IMR-90 (cell line): ENCODE data around the gene VSIG10L2. TPM values are rescaled to one million over a fixed set of nuclear protein-coding genes. Genes with fewer than 3 reads are reported as not detected.

ENCODE experiments used
- ATAC-seq: fragments of 200-7000 bp; cut with Tn5 transposase; 2 replicates; pipeline ENCODE4 v1.9.1; 2020; ENCODE audit warnings: low read depth, mild to moderate bottlenecking, moderate library complexity
- BruUV-seq: library from RNA; stranded (reverse); fragments of 400-500 nt; replicated peaks from 2 replicates; lab custom pipeline; 2021; lab: Mats Ljungman, UMichigan
- CTCF ChIA-PET: fragments of 300-600 bp; formaldehyde crosslinking; extraction: SDS; loops from one replicate; lab custom pipeline; 2021; ENCODE audit warnings: antibody characterized with exemption; lab: Yijun Ruan, JAX
- POLR2A ChIA-PET: fragments of 300-600 bp; sonication (Branson Sonifier 250); formaldehyde crosslinking; loops from one replicate; lab custom pipeline; 2022; ENCODE audit warnings: antibody characterized with exemption; ENCODE audit not compliant: unreplicated experiment; lab: Charles Lee
- DNase-seq: peaks from one replicate; pipeline ENCODE4 v3.0.0; 2013
- H2AFZ ChIP-seq: replicated peaks from 2 replicates; pipeline ENCODE3; 2013; ENCODE audit warnings: low read length, mild to moderate bottlenecking; ENCODE audit not compliant: poor library complexity
- H2AK5ac ChIP-seq: 2 replicates; pipeline ENCODE4 v1.6.1; 2013; ENCODE audit warnings: low read depth, low read length, inconsistent platforms
- H2AK9ac ChIP-seq: replicated peaks from 2 replicates; pipeline ENCODE3; 2013; ENCODE audit warnings: mild to moderate bottlenecking, low read depth, low read length, moderate library complexity; ENCODE audit not compliant: poor library complexity
- H2BK120ac ChIP-seq: 2 replicates; pipeline ENCODE4 v1.6.1; 2013; ENCODE audit warnings: low read depth, low read length, inconsistent platforms
- H2BK15ac ChIP-seq: 3 replicates; pipeline ENCODE4 v1.6.1; 2013; ENCODE audit warnings: low read depth, low read length, inconsistent platforms
- H2BK20ac ChIP-seq: 2 replicates; pipeline ENCODE4 v1.6.1; 2013; ENCODE audit warnings: low read depth, mild to moderate bottlenecking, inconsistent platforms, low read length, moderate library complexity
- H2BK5ac ChIP-seq: 2 replicates; pipeline ENCODE4 v1.6.1; 2013; ENCODE audit warnings: mild to moderate bottlenecking, low read depth, low read length, inconsistent platforms; ENCODE audit not compliant: poor library complexity, severe bottlenecking
- H3K14ac ChIP-seq: replicated peaks from 2 replicates; pipeline ENCODE4 v1.6.1; 2013; ENCODE audit warnings: low read depth, low read length, inconsistent platforms
- H3K18ac ChIP-seq: 2 replicates; pipeline ENCODE4 v1.6.1; 2013; ENCODE audit warnings: low read depth, low read length, control low read depth
- H3K23ac ChIP-seq: 2 replicates; pipeline ENCODE4 v1.6.1; 2013; ENCODE audit warnings: low read depth, low read length, inconsistent platforms
- H3K27ac ChIP-seq: 2 replicates; pipeline ENCODE4 v1.5.1; 2013; ENCODE audit warnings: mild to moderate bottlenecking, control low read depth, low read length; ENCODE audit not compliant: insufficient read depth
- H3K27me3 ChIP-seq: 2 replicates; pipeline ENCODE4 v1.6.1; 2013; ENCODE audit warnings: low read length; ENCODE audit not compliant: control insufficient read depth, insufficient read depth
- H3K36me3 ChIP-seq: 2 replicates; pipeline ENCODE4 v1.6.1; 2013; ENCODE audit warnings: low read length, mixed read lengths; ENCODE audit not compliant: control insufficient read depth, insufficient read depth
- H3K4ac ChIP-seq: 2 replicates; pipeline ENCODE4 v1.6.1; 2013; ENCODE audit warnings: low read depth, low read length, inconsistent platforms
- H3K4me1 ChIP-seq: 2 replicates; pipeline ENCODE4 v1.6.1; 2013; ENCODE audit warnings: low read length, mixed read lengths; ENCODE audit not compliant: control insufficient read depth, insufficient read depth
- H3K4me2 ChIP-seq: 2 replicates; pipeline ENCODE4 v1.6.1; 2013; ENCODE audit warnings: low read depth, mild to moderate bottlenecking, control low read depth, low read length, moderate library complexity
- H3K4me3 ChIP-seq: 2 replicates; pipeline ENCODE4 v1.5.1; 2013; ENCODE audit warnings: low read depth, mild to moderate bottlenecking, control low read depth, low read length, moderate library complexity; ENCODE audit not compliant: insufficient read depth
- H3K56ac ChIP-seq: 2 replicates; pipeline ENCODE4 v1.6.1; 2013; ENCODE audit warnings: low read length, inconsistent platforms; ENCODE audit not compliant: insufficient read depth; ENCODE audit errors: extremely low read depth
- H3K79me1 ChIP-seq, 2 experiments: 2 replicates each; pipeline ENCODE4 v1.6.1; 2013; ENCODE audit warnings: low read length in 2 of 2, inconsistent platforms in 1 of 2, low read depth in 1 of 2
- H3K9ac ChIP-seq: 2 replicates; pipeline ENCODE4 v1.6.1; 2013; ENCODE audit warnings: low read depth, low read length, control low read depth
- H3K9me1 ChIP-seq: 2 replicates; pipeline ENCODE4 v1.6.1; 2013; ENCODE audit warnings: low read length, inconsistent platforms; ENCODE audit not compliant: insufficient read depth
- H3K9me3 ChIP-seq: 2 replicates; pipeline ENCODE4 v1.6.1; 2013; ENCODE audit warnings: low read length; ENCODE audit not compliant: control insufficient read depth, insufficient read depth
- H4K20me1 ChIP-seq: 2 replicates; pipeline ENCODE4 v1.6.1; 2013; ENCODE audit warnings: low read length, inconsistent platforms; ENCODE audit not compliant: insufficient read depth
- H4K5ac ChIP-seq: 2 replicates; pipeline ENCODE4 v1.6.1; 2013; ENCODE audit warnings: mild to moderate bottlenecking, low read depth, low read length, control low read depth
- H4K8ac ChIP-seq, 2 experiments: 2 replicates each; pipeline ENCODE4 v1.6.1; 2013; ENCODE audit warnings: low read depth in 2 of 2, low read length in 2 of 2, control low read depth in 1 of 2, inconsistent platforms in 1 of 2
- H4K91ac ChIP-seq: 2 replicates; pipeline ENCODE4 v1.6.1; 2013; ENCODE audit warnings: low read depth, low read length, inconsistent platforms; ENCODE audit not compliant: insufficient read depth
- ELK1 ChIP-seq: fragments of 150-350 bp; IDR thresholded peaks from 2 replicates; pipeline ENCODE4 v1.6.1; 2016; ENCODE audit warnings: low read depth, mild to moderate bottlenecking, low read length, moderate library complexity, borderline replicate concordance
- FOS ChIP-seq: fragments of 150-350 bp; IDR thresholded peaks from 2 replicates; pipeline ENCODE4 v1.6.1; 2016; ENCODE audit warnings: low read depth, low read length
- MAFK ChIP-seq: IDR thresholded peaks from 2 replicates; pipeline ENCODE4 v1.6.1; 2012; ENCODE audit warnings: low read depth, low read length, improper control_type of control experiment
- MAZ ChIP-seq: IDR thresholded peaks from 2 replicates; pipeline ENCODE4 v1.6.1; 2012; ENCODE audit warnings: low read depth, mild to moderate bottlenecking, low read length, improper control_type of control experiment, moderate library complexity, borderline replicate concordance
- MXI1 ChIP-seq: IDR thresholded peaks from 2 replicates; pipeline ENCODE4 v1.6.1; 2012; ENCODE audit warnings: low read depth, mild to moderate bottlenecking, low read length, moderate library complexity, borderline replicate concordance
- POLR2A ChIP-seq: IDR thresholded peaks from 2 replicates; pipeline ENCODE4 v1.6.1; 2012; ENCODE audit warnings: mild to moderate bottlenecking, low read depth, low read length
- RAD21 ChIP-seq: IDR thresholded peaks from 2 replicates; pipeline ENCODE4 v1.6.1; 2012; ENCODE audit warnings: low read length, improper control_type of control experiment
- RCOR1 ChIP-seq: IDR thresholded peaks from 2 replicates; pipeline ENCODE4 v1.6.1; 2012; ENCODE audit warnings: mild to moderate bottlenecking, low read length, improper control_type of control experiment; ENCODE audit not compliant: insufficient replicate concordance
- USF2 ChIP-seq: fragments of 150-350 bp; IDR thresholded peaks from 2 replicates; pipeline ENCODE4 v1.6.1; 2017; ENCODE audit warnings: mild to moderate bottlenecking, antibody characterized with exemption, low read length, low read depth
- WGBS, 2 experiments: methylation state at CpG; one replicate each; pipeline versions ENCODE4 v1.1.5 to v1.1.7; 2013; ENCODE audit warnings: missing lambda C conversion rate in 2 of 2; ENCODE audit not compliant: insufficient read length in 1 of 2; ENCODE audit errors: extremely low coverage in 2 of 2; 5-methylcytosine and 5-hydroxymethylcytosine counted together
- dilution Hi-C: fragments of 300-500 bp; cut with HindIII; formaldehyde crosslinking; loops from one replicate; pipeline ENCODE4 v1.14.3; 2018; ENCODE audit warnings: low sequenced_read_pairs; ENCODE audit not compliant: unreplicated experiment
- in situ Hi-C: fragments of 300-500 bp; cut with MboI; formaldehyde crosslinking; loops from 3 replicates; pipeline ENCODE4 v1.14.3; 2019; ENCODE audit warnings: low sequenced_read_pairs, inconsistent platforms, mixed read lengths
- intact Hi-C: fragments of 100-400 bp; cut with micrococcal nuclease; formaldehyde crosslinking; loops from 2 replicates; pipeline ENCODE4 v1.10.0; 2022
- polyA plus RNA-seq, 3 experiments: library from polyadenylated mRNA; depleted of rRNA; stranded (reverse); fragments of >200 nt; gene quantifications; 2 replicates each; pipeline ENCODE4 v1.2.3, GENCODE V29; 2012; ENCODE audit warnings: low replicate concordance in 1 of 3
- total RNA-seq: library from RNA; depleted of rRNA; stranded (reverse); fragments of >200 nt; gene quantifications from 2 replicates; pipeline ENCODE4 v1.2.3, GENCODE V29; 2012

Gene VSIG10L2
- total and polyA plus RNA-seq, 2 of the 4 experiments (the other 2 are of a cell fraction): under 0.01 TPM; not detected in 1

- intact Hi-C loops: no loop called here
- Histone ChIP-seq H3K9ac (no peak overlapping the region), H2AFZ (no peak overlapping the region), H2BK5ac (no peak overlapping the region), H3K79me1 (no peaks in the 10 kb centered on the region), H3K18ac (no peak overlapping the region), H4K5ac (no peak overlapping the region), H4K8ac (no peak overlapping the region), H3K27ac (no peak overlapping the region), H3K23ac (no peak overlapping the region), H2AK5ac (no peak overlapping the region), H3K4ac (no peak overlapping the region), H4K20me1 (no peaks in the 10 kb centered on the region), H3K4me1 (no peaks in the 10 kb centered on the region), H3K36me3 (no peaks in the 10 kb centered on the region), H2BK120ac (no peak overlapping the region), H2BK15ac (no peak overlapping the region), H3K4me2 (no peak overlapping the region), H2BK20ac (no peak overlapping the region), H3K4me3 (no peak overlapping the region), H3K9me1 (no peaks in the 10 kb centered on the region), H4K91ac (no peak overlapping the region), H3K14ac (no peak overlapping the region), H3K9me3 (no peaks in the 10 kb centered on the region), H3K56ac (no peak overlapping the region), H2AK9ac (no peak overlapping the region), H3K27me3 (peaks cover 39% of the 10 kb centered on the region)
- TF ChIP-seq MAZ (no peak), MXI1 (no peak), ELK1 (no peak), USF2 (no peak), POLR2A (no peak), FOS (no peak), RAD21 (no peak), RCOR1 (no peak), MAFK (no peak)
- no peak for DNase-seq
- no peak for ATAC-seq
- no TSS peak for BruUV-seq
- CTCF ChIA-PET: interaction anchor here (0.6 kb wide), 2 partner anchors 262 to 273 kb away, joined by 4 to 5 read pairs; no protein-coding TSS in a partner anchor
- dilution Hi-C loops: loop anchor here (25.0 kb wide), 1 partner anchor 291 kb away; the partner anchor contains the start of genes FAM118B and RPUSD4
- no CpG with 5 or more reads among the region's 9 CpGs for WGBS, 2 experiments
- in situ Hi-C loops: no loop called here
- POLR2A ChIA-PET: no interaction called here
Observed at GRCh38 chr11:125921042-125921441, 24.8 kb upstream of the VSIG10L2 start.
